Measurements from ENCODE around the gene ARL6IP1. TPM values are rescaled to one million over a fixed set of nuclear protein-coding genes. Genes with fewer than 3 reads are reported as not detected.

Gene ARL6IP1
- total RNA-seq: 100 to 1,000 TPM in 3 of 6 donors, 10 to 100 TPM in 3; 37.7 to 172 (median 105) TPM

DNA sequence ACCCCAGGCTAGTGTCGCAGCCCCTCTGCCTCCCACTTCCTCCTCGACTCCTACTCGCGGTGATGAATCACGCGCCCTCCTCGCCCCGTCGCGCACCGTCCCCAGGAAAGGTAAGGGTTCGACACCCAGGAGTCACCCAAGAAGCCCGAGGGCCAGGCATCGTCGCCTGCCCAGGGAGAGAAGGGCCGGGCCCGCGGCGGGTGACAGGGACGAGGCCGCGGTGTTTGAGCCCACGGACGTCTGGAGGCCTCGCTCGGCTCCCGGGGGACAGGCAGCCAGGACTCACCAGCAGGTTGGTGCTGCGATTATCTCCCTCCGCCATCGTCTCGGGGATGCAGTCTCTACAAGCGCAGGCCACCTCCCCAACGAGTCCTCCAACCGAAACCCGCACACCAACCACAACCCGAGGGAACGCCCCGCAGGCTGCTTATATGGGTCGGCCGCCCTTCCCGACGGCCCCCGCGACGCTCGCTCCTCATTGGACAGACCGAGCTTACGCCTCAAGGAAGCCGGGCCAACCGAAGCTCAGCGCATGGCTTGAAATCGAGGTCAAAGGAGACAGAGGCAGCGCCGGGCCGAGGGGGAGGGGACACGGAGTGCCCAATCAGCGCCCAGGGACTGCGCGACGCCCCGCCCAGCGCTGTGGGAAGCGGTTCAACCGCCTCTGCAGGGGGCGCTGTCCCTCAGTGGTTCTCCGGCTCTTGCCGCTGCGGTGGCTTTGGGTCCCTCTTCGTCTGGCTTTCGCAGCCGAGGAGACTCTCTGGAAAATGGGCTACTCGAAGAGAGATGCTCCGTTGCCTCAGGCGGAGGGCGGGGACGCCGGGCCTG is at the start of gene ARL6IP1:
ARL6IP1 (minus strand) TSS at position 405 of the 828 bp plus-strand sequence; CDS start at position 322, 83 bp downstream.
- H3K27me3 ChIP-seq: no peaks in the 10 kb centered on the region
- H3K27ac ChIP-seq: peak within 1 kb of the TSS; percentile 91 to 98 (median 94)
- H3K4me1 ChIP-seq: peaks cover 19 to 44% (median 32%) of the 10 kb centered on the region in 4 donors
- TF ChIP-seq POLR2AphosphoS5 (IDR thresholded peaks at IDR 0.05) (peak; percentile 98 to 100), EP300 (IDR thresholded peaks at IDR 0.05) (peak in 1 of 4 donors; percentile 80), POLR2A (IDR thresholded peaks at IDR 0.05) (peak; percentile 78 to 100 (median 98))
- TF ChIP-seq, protein P1, sequence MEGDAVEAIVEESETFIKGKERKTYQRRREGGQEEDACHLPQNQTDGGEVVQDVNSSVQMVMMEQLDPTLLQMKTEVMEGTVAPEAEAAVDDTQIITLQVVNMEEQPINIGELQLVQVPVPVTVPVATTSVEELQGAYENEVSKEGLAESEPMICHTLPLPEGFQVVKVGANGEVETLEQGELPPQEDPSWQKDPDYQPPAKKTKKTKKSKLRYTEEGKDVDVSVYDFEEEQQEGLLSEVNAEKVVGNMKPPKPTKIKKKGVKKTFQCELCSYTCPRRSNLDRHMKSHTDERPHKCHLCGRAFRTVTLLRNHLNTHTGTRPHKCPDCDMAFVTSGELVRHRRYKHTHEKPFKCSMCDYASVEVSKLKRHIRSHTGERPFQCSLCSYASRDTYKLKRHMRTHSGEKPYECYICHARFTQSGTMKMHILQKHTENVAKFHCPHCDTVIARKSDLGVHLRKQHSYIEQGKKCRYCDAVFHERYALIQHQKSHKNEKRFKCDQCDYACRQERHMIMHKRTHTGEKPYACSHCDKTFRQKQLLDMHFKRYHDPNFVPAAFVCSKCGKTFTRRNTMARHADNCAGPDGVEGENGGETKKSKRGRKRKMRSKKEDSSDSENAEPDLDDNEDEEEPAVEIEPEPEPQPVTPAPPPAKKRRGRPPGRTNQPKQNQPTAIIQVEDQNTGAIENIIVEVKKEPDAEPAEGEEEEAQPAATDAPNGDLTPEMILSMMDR (IDR thresholded peaks at IDR 0.05): peak; percentile 87 to 99 (median 98)
- ATAC-seq (ENCODE audit: low FRiP score in 2 of 2) (peak; percentile 98 to 100), DNase-seq (peak; percentile 98 to 100)
- no peaks in the 10 kb centered on the region for H3K9me3 ChIP-seq
- WGBS, 2 donors: 0 to 1% methylated on average over 8 to 17 of the region's 77 CpGs
- peak within 1 kb of the TSS; percentile 93 to 98 (median 96) for H3K4me3 ChIP-seq
- peaks cover 0 to 10% (median 1%) of the 10 kb centered on the region in 4 donors for H3K36me3 ChIP-seq

DNA sequence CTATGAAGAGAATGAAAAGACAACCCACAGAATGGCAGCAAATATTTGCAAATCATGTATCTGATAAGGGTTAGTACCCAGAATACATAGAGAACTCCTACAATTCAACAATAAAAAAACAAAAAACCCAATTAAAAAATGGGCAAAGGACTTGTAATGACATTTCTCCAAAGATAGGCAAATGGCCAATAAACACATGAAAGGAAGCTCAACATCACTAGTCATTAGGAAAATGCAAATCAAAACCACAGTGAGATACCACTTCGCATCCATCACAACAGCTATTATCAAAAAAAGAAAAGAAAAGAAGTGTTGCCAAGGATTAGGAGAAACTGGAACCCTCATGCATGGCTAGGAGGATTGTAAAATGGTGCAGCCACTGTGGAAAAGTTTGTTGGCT is 45.1 kb upstream of the ARL6IP1 start:
- no peak overlapping the region for H3K4me3 ChIP-seq
- H3K36me3 ChIP-seq: peaks cover 47 to 97% (median 69%) of the 10 kb centered on the region in 4 donors
- no peaks in the 10 kb centered on the region for H3K27me3 ChIP-seq
- ATAC-seq (ENCODE audit: low FRiP score in 2 of 2): no peak
- 98 to 100% methylated on average over 1 of the region's 1 CpG for WGBS, 2 donors
- H3K4me1 ChIP-seq: no peaks in the 10 kb centered on the region
- no peak for TF ChIP-seq POLR2A (IDR thresholded peaks at IDR 0.05)
- TF ChIP-seq EP300 (IDR thresholded peaks at IDR 0.05): no peak
- no peak for TF ChIP-seq POLR2AphosphoS5 (IDR thresholded peaks at IDR 0.05)
- TF ChIP-seq, protein P1 (IDR thresholded peaks at IDR 0.05): no peak
- no peaks in the 10 kb centered on the region for H3K9me3 ChIP-seq
- no peak for DNase-seq
- H3K27ac ChIP-seq: no peak overlapping the region

DNA sequence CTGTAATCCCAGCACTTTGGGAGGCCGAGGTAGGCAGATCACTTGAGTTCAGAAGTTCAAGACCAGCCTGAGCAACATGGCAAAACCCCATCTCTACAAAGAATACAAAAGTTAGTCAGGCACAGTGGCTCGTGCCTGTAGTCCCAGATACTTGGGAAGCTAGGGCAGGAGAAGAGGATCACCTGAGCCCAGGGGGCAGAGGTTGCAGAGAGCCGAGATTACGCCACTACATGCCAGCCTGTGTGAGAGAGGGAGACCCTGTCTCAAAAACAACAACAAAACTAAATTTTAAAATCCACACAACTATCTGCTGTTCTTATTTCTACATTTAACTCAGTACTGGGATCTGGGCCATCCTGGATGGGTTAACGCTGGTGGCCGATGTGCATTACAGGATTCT is 41.2 kb upstream of the ARL6IP1 start:
- Histone ChIP-seq H3K27ac (no peak overlapping the region), H3K36me3 (peaks cover 32 to 96% (median 59%) of the 10 kb centered on the region in 4 donors), H3K4me1 (peaks cover 0 to 3% (median 0%) of the 10 kb centered on the region in 4 donors), H3K27me3 (no peaks in the 10 kb centered on the region), H3K9me3 (no peaks in the 10 kb centered on the region), H3K4me3 (no peak overlapping the region)
- no peak for DNase-seq
- no peak for ATAC-seq (ENCODE audit: low FRiP score in 2 of 2)
- 91 to 98% methylated on average over 6 of the region's 6 CpGs for WGBS, 2 donors
- TF ChIP-seq POLR2A (IDR thresholded peaks at IDR 0.05): no peak

DNA sequence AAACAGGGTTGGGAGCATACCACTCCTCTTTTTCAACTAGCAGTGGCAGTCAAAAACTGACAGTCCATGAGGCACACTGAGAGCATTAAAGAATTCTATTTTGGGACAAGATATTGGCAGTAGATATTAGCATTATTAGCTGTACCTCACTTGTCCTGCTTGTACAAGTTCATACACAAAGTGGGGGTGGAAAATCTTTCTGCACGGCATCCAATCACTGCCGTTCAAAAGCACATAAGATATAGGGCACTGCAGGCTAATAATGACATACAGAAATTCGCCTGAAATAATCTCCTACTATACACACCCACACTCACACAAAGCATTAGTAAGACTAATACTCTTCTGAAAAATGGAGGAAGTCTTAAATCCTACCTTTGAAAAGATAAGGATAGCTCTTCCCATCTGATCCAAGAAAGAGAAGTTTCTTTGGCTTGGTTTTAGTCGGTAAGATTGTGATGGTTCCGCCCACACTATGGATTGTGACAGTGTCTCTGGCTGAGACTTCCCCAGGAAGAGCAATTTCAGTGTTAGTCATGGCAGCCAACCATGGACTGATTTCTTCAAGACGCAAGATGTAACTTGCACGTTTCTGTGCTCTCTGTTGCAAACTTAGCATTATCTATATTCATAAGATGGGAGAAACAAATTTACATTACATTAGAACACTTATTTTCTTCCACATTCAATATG is 40.6 kb upstream of the ARL6IP1 start:
- DNase-seq (no peak), ATAC-seq (ENCODE audit: low FRiP score in 2 of 2) (no peak)
- Histone ChIP-seq H3K36me3 (peaks cover 33 to 96% (median 59%) of the 10 kb centered on the region in 4 donors), H3K27me3 (no peaks in the 10 kb centered on the region), H3K9me3 (no peaks in the 10 kb centered on the region), H3K4me1 (peaks cover 0 to 3% (median 0%) of the 10 kb centered on the region in 4 donors), H3K4me3 (no peak overlapping the region), H3K27ac (no peak overlapping the region)
- no peak for TF ChIP-seq EP300 (IDR thresholded peaks at IDR 0.05)
- TF ChIP-seq, protein P1 (IDR thresholded peaks at IDR 0.05): no peak
- TF ChIP-seq POLR2A (IDR thresholded peaks at IDR 0.05): no peak
- no peak for TF ChIP-seq POLR2AphosphoS5 (IDR thresholded peaks at IDR 0.05)
- WGBS, 2 donors: 81 to 93% methylated on average over 7 of the region's 7 CpGs

DNA sequence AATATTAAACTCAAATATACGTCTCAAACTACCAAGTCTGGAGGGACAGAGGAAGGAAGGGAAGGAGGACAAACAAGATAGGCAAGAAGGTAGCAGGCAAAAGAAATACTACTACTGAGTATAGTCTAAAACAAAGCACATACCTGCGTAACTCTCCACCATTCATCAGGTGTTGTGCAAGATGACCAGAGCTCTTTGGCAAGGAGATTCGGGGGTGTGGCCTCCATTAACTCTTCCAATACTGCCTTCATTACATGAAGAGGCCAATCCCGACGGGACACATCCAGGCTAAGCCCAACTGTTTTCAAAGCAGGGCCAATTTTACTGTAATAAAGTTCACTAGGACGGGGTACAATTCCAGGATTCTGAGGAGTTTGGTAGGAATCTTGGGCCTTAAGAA is 38.2 kb upstream of the ARL6IP1 start:
- Histone ChIP-seq H3K27ac (no peak overlapping the region), H3K36me3 (peaks cover 43 to 96% (median 66%) of the 10 kb centered on the region in 4 donors), H3K4me3 (no peak overlapping the region), H3K27me3 (no peaks in the 10 kb centered on the region), H3K4me1 (peaks cover 0 to 3% (median 0%) of the 10 kb centered on the region in 4 donors), H3K9me3 (no peaks in the 10 kb centered on the region)
- ATAC-seq (ENCODE audit: low FRiP score in 2 of 2) (peak in 1 of 2 donors; percentile 75), DNase-seq (peak in 1 of 2 donors; percentile 54)
- no peak for TF ChIP-seq EP300 (IDR thresholded peaks at IDR 0.05)
- no peak for TF ChIP-seq POLR2A (IDR thresholded peaks at IDR 0.05)
- TF ChIP-seq, protein P1 (IDR thresholded peaks at IDR 0.05): no peak
- TF ChIP-seq POLR2AphosphoS5 (IDR thresholded peaks at IDR 0.05): no peak
- 70 to 72% methylated on average over 6 of the region's 6 CpGs for WGBS, 2 donors

All from upper lobe of left lung (tissue), 6 donors.